Brain pericyte (primary cell): ENCODE data around the gene EGFLAM.

Experiments
- DNase-seq: peaks from one replicate; pipeline ENCODE4 v3.0.0-alpha.2; 2012; ENCODE audit warnings: low read depth, low spot score

Gene EGFLAM

DNA sequence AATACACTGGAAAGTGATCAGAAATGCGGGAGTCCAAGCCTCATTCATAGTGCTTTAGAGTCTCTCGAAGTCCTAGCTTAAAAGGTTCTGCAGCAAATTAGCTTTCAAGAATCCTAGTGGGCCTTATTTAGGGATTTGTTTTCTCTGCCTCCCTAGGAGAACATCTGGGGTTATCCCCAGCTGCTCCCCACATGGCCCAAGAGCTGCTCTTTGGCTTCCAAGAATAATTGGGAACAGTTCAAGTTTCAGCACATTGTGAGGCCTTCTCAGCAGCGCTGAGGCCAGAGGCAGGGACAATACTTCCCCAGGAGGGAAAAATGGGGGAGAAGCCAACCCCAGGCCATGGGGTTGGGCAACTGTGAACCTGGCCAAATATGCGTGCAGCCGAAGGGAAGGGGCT lies 189.4 kb downstream of the EGFLAM start:
- DNase-seq: no peak

DNA sequence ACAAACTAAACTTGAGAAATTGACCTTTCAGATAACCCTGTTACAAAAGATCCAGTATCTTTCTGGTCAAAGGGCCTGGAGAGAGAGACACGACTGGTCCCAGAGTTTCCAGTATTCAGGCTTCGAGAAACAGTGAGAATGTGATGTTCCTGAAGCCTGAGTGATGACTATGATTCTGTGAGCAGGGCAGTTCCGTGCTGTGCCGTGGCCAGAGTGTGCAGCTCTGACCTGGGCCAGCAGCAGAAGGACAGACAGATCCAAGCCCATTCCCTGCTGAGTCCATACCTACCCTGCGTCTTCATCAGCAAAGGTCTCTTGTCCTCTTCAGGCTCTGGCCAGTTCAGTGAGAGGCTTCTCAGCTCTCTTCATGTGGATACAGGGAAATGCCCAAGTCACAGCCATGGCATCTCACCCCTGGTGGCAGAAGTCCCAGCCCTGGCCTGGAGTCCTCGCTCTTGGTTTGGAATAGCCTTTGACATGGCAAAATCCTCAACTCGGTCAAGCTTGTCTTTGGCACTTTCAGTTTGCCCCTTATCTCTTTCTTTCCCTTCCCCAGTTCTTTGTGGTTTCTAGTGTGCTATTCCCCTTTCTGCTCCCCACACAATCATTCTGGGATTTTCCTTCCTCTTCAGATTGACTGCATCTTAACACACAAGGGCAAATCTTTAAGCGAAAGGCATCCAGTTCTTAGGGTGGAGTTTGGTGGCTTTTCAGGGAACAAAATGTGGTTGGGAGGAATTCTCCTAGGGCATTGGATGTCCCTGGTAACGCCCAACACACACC lies 190.4 kb downstream of the EGFLAM start:
- no peak for DNase-seq

DNA sequence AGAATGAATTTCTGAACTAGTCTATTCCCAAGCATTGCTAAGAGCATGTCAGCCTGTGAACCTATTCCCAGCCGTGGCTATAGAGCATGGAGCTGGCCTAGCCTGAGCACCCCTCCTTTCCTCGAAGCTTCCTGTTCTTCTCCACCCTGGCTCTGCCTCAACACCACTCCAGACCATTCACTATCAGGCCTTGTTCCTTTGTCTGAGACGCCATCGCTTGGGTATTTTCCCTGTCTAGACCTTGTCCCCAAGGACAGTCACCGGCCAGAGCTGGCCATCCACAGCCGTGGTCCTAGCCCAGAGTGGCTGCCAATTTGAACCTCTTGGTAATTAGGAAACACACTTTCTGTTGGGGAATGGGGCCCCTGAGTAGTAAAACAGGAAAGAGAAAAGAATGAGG lies 192.3 kb downstream of the EGFLAM start:
- DNase-seq: no peak

DNA sequence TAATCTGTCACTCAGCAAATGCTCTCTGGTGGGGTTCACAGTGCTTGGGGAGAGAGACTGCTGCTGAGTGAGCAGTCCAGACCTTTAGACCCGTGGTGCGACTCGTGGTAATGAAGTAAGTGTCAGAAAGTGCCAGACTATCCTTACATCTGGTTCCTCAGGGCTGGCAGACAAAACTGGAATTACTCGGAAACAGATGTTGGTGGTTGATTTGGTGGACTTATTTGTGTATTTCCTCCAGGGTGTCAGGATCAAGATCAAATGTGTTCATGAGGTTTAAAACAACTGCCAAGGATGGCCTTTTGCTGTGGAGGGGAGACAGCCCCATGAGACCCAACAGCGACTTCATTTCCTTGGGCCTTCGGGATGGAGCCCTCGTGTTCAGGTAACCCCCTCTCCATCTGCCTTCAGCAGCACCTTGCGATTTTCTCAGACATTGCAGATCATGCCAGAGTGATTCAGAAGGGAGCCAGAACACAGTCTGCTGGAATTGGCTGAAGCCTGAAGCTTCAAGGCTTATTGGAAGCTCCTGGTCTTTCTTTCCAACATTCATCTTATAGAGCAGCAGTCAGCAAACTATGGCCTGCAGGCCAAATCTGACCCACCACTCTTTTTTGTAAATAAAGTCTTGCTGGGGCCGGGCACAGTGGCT lies 192.8 kb downstream of the EGFLAM start:
- DNase-seq: no peak

DNA sequence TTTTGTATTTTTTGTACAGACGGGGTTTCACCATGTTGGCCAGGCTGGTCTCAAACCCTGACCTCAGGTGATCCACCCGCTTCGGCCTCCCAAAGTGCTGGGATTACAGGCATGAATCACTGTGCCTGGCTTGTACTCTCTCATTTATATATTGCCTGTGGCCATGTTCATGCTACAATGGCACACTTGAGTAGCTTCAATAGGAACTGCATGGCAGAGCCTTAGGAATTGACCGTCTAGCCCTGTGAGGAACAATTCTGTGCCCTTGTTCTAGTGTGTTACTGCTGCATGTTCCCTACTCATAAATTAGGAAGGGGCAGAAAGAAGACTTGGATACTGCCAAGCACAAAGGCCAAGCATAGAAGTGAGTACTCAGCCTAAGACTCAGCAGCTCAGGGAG lies 193.8 kb downstream of the EGFLAM start:
- DNase-seq: no peak

DNA sequence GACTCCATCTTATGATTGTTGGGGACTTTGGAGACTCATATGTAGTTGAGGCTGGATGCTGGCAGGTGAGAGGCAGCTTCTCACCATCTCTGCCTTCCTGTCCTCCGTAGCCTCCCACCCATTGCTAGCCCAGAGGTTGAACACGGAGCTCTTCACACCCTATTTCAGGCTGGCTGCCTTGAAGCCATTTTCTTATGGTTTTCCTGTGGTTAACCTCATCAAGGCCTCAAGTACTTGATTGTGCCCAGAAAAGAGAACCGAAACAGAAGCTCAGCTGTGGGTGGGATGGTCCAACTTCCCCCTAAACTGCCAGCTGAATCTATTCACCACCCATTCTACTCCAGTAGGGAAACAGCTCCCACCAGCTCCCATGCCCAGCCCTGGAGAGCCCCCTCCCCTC lies 195.1 kb downstream of the EGFLAM start:
- DNase-seq: no peak

DNA sequence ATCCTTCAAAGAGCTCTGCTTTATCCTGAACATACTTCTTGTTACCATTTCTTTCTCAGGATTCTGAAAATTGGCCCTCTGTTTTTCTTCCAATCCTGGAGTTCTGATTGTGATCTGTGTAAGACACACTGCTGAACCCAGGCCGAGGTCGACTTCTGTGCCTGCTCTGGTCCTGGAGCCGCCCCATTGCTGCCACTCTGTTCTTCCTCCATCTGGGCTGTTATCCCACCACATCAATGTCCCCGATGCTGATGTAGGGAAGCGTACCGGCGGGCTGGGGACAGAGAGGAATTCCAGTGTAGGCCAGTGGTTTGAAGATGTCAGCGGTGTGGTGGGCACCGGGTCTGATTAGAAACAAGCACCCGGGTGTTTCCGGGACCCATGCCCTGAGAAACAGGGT lies 195.6 kb downstream of the EGFLAM start:
- DNase-seq: no peak

DNA sequence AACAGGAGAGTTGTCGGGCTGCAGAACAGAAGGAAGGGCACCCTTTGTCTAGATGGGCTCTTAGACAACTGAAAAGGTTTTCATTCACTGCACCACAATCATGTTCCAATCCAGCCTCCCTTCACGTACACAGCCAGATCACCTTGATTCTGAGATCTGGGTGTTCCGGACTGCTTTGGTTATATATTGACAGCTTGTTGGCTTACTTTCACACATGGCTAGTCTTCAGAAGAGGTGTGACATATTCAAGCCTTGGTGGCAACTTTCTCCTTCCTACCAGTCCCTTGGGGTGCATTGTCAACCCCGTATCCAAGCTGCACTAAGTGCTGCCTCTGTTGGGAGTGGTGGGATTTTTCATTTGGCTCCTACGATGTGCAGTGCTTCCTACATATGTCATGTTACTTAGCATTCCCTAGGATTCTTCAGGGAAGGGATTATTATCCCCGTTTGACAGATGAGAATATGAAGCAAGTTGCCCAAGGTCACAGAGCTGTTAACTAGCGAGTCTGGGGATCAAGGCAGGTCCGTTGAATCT lies 197.5 kb downstream of the EGFLAM start:
- DNase-seq: no peak

DNA sequence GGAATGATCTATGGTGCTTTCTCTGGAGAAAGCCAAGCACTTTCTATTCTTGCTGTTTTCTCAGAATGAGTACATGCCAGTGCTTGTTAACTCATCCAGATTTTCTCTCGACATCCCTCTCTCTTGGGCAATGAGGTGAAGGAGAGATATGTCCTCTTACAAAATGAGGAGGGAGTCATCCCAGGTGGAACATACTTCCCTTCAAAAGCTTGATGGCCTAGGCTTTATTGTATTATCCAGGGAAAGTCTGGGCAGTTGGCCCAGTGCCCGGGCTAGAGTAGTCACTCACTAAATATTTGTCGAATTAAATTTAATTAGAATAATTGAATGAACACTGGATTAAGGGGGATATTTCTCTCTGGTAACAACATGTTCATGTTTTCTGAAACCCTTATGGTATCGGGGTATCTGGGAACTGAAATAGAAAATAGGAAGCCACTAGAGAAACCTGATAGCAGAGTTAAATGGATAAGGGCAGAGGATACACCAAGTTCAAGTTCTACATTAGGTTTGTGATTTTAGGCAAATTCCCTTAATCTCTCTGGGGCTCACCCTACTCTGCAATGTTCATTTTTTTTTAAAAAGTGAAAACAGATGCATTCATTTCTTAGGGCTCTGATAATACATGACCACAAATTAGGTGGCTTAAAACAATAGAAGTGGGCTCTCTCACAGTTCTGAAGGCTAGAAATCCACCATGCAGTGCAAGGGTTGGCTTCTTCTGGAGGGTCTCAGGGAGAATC lies 198.5 kb downstream of the EGFLAM start:
- no peak for DNase-seq

DNA sequence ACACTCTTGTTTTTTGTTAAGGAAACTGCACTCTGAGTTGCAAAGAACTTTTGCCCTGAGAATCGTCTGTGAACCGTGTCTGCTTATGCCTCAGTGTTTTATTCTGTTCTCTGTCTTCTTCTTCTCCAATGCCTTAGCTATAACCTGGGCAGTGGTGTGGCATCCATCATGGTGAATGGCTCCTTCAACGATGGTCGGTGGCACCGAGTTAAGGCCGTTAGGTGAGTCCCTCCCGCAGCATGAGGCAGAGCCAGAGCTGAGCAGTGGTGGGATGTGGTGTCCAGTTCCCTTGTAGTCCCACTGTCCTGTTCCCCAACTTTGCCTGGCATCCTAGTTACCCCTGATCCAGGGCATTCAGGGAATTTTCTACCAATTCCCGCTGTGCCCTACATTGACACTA lies 199.8 kb downstream of the EGFLAM start:
- no peak for DNase-seq

DNA sequence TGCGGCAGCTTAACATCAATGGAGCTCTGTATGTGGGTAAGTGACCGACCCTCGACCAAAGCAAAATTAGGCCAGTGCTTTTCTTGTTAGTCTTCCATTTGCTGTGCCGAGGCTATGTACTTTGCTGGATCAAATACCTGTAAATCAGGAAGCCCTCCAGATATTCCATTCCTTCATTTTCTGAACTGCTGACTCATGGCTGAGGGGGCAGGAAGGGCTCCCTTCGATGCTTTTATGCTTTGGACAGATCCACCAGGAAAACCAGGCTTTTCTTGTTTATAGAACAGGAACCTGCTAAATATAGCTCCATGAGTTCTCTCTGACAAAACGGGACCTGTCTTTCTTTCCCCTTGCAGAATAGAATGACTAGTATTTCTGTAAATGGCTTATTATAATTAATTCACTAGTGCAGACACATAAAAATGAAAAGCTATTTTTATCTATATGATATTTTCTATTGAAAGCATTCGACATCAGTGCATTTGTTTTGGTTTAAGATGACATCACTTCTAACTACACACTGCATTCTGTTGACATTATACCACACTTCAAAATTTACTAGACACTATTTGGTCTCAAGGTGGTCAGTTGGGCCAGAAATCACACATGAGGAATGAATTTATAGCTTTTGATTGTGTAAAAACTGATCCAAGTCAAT lies 204.7 kb downstream of the EGFLAM start:
- DNase-seq: no peak

DNA sequence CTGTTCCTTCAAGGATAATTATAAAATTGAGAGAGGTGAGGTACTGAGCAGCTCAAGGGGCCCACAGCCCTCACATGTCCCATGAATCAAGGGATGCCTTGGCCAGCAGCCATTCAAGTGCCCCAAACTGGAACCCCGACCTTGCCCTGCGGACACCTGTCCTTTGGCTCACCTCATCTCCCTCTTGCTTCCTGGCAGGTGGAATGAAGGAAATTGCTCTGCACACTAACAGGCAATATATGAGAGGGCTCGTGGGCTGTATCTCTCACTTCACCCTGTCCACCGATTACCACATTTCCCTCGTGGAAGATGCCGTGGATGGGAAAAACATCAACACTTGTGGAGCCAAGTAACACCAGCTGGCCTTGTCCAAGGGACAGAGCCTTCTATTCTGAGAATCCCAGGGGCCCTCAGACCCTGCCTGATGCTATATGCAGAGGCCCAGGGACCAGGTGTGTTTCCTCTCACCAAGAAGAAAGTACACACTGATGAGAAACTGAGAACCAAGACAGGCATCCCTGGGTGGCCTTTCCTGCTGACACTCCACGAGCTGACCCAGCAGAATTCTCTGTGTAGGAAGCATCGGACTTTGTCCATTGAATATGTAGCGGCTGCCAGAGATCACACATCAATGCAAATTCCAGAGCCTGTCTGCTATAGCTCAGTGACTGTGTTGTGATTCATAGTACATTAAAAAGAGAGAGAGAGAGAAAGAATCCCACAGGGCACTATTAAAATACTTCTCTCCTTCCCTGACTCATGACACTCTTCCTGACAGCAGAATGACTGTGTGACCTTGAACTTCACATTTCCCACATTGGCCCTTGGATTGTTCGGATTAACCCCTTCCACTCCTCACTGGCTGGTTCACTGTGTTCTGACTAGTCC lies 205.5 kb downstream of the EGFLAM start:
- DNase-seq: peak; percentile 67

DNA sequence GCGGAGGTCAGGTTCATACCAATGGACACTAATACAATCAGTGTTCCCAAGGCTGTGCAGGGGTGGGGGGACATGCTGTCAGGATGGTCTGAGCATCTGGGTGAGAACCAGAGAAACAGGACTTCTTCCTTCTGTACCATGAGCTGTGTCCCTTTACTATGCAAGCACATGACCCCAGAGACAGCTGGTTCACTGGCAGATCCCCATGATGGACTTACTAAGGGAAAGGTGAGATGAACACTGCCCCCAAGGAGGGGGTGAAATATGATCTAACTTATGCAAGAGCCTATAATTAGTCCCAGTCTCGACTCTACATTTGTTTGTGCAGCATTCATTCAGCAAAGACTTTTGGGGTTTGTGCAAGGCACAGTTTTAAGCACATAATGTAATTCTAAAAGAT lies 206.7 kb downstream of the EGFLAM start:
- peak; percentile 33 for DNase-seq

DNA sequence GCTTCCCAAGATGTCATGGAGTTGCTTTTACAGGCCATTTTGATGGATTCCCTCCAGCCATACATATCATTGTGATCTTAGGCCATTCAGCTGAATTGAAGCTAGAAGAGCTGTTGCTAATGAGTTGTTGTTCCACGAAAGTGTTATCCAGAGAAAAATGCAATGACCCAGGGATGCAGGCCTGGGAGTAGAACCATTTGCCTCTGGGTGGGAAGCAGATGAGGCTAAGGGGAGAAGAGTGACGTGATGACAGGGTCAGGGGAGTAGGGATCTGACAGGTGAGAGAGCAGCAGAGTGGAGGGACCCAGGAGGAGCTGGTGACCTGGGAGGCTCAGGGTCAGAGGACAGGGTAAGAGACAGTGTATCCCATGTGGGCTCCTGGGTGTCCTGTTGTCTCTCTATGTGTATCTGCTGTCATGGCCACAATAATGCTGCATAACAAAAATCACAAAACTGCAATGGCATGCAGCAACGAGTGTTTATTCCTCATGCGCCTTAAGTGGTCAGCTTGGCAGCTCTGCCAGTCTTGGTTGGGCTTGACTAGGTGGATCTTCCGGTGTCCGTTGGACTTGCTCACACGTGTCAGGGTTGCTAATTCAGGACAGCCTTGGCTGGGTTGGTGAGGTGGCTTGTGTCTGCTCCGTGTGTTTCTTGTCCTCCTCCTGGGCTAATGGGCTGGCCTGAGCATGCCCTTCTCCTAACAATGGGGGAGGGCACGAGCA lies 207.5 kb downstream of the EGFLAM start:
- DNase-seq: no peak

DNA sequence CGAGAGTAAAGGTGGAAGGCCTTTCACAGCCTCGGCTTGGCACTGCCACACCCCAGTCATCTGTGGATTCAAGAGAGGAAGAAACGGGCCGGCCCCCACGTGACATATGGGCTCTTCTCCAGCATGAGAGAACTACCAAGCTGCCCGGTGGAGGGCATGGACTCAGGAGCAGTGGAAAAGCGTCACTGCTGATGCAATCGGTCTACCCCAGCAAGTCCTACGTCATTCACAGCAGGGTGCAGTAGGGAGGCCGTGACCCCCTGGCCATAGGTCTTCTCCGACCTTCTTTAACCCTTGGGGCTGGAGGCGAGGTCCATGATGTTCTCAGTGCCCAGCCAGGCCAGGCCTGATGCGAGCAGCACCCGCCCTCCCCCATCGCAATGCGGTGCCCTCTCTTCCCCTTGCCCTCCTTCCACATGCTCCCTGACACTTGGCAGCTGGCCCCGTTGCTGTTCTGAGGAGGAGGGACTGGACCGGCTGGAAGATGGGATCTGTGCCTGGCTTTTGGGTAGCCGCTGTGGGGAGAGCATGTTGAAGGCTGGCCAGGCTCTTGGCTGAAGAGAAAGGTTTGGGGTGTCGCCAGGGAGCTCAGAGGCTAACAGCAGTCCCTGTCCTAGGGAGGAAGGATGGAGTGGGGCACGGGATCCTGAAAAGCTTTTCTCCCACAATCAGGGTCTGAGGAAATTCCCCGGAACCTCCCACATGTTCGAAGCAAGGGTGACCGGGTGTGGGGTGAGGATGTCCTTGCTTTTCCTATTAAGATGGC lies 208.2 kb downstream of the EGFLAM start:
- peak; percentile 96 for DNase-seq

DNA sequence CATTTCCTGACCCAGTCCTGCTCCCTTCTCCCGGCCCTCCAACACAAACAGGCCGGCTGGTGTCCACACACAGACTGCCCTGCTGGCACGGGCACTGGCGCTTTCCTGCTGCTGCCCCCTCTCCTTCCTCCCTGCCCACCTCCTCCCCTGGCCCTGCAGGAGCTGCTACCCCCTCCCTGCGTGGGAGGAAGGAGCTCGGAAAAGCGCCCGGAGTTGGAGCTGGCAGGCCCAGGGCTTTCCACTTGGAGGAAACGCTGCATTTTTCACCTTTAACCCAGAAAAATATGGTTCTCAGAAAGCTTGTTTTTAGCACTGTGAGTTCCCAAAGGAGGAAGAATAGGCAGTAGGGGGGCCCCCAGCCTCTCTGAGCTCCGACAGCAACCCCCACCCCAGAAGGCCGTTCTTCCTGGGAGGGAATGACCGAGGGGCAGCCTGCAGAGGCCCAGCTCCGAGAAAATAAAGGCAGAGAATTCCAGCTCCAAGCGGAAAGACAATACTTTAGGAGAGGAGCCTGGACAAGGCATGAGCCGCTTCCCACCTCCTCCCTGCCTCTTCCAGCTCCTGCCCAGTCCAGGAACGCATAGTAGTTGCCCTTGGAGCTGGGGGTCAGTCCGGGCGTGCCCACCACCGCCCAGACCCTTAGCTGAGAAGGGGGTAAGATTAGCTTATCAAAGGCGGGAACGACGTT lies 209.1 kb downstream of the EGFLAM start:
- DNase-seq: peak; percentile 83

DNA sequence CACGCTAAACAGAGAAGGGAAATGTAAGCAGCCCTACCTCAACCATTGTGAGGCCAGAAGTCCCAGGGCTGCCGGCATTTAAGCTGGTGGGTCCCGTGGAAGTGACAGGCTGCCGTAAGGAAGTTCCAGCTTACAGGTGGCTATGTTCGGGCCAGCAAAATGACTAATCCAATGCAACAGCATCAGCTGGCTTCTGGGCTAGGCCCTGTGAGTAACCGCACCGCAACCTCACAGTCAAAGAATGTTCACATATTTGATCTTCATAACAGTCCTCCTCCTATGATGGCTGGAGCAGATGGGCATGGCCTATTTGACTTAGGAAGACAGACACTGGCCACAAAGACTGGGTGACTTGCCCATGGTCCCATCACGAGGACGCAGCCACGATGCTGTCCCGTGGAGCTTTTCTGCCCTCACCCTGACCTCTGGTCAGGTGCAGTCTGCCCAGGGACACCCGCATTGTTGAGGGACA lies 209.9 kb downstream of the EGFLAM start:
- peak; percentile 33 for DNase-seq

DNA sequence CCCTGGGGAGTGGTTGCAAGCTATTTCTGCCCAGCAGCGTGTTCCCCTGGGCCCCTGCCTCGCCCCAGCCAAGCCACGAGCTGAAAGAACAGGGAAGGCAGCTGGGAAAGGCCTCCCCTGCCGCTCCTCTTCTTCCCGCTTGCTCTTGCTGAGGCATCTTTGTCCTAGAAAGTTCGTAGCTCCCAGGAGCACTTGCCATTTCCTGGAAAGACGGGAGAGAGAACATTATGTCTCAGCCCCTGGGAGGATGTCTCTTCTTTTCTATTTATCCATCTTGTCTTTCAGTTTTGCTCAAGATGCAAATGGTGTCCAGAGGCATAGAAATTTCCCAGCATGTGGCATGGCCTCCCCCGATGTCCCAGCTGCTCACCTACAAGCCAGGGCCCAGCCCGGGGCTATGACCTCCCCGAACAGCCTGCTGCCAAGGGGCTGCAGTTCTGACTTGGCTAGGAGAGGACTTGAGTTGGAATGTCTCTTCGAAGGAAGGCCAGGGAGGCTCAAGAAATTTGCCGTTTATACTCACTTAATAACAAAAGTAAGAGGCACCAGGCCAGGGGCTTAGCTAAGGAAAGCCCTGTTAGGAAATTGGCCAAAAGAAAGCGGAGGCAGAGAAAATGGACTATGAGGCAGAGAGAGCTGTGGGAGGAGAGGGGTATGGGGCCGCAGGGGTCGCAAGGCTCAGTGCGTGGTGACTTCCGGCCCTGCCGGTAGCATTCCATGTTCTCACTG lies 210.8 kb downstream of the EGFLAM start:
- peak; percentile 64 for DNase-seq
